WTC11 (cell line): ENCODE results near the gene PIF1. TPM values are rescaled to one million over a fixed set of nuclear protein-coding genes. Genes with fewer than 3 reads are reported as not detected.

Source experiments
- ATAC-seq: fragments of 200-7000 bp; cut with Tn5 transposase; 2 replicates; pipeline ENCODE4 v1.10.0; 2021; ENCODE audit warnings: mild to moderate bottlenecking, moderate library complexity
- CTCF ChIA-PET: fragments of 300-600 bp; sonication (Branson Sonifier 250); formaldehyde crosslinking; loops from one replicate; lab custom pipeline; 2021; ENCODE audit warnings: antibody characterized with exemption; lab: Charles Lee
- POLR2A ChIA-PET: fragments of 350-600 bp; sonication (Branson Sonifier 250); formaldehyde crosslinking; loops from one replicate; lab custom pipeline; 2021; ENCODE audit warnings: antibody characterized with exemption; lab: Charles Lee
- DNase-seq: peaks from one replicate; pipeline ENCODE4 v3.0.0; 2021; ENCODE audit warnings: low spot score
- H3K27ac Mint-ChIP-seq: 2 replicates; pipeline ENCODE4 v1.8.0; 2021; ENCODE audit warnings: mixed read lengths
- H3K27me3 Mint-ChIP-seq: 2 replicates; pipeline ENCODE4 v1.8.0; 2021; ENCODE audit warnings: low read depth, mild to moderate bottlenecking, moderate library complexity, mixed read lengths
- H3K36me3 Mint-ChIP-seq: 2 replicates; pipeline ENCODE4 v1.8.0; 2021; ENCODE audit warnings: mixed read lengths
- H3K4me1 Mint-ChIP-seq: 2 replicates; pipeline ENCODE4 v1.8.0; 2022; ENCODE audit warnings: mixed read lengths
- H3K4me3 Mint-ChIP-seq: 2 replicates; pipeline ENCODE4 v1.8.0; 2021; ENCODE audit warnings: mild to moderate bottlenecking, moderate library complexity, mixed read lengths
- H3K9me3 Mint-ChIP-seq: 2 replicates; pipeline ENCODE4 v1.8.0; 2021; ENCODE audit warnings: mixed read lengths
- CBFB ChIP-seq: sonication (generic); formaldehyde crosslinking; IDR thresholded peaks from 2 replicates; pipeline ENCODE4 v1.8.1; 2022; ENCODE audit warnings: mild to moderate bottlenecking, low read depth, missing genetic modification reagents
- EMX1 ChIP-seq: fragments of 250-450 bp; sonication (Bioruptor Pico); IDR thresholded peaks from 2 replicates; pipeline ENCODE4 v1.8.0; 2021; ENCODE audit warnings: mild to moderate bottlenecking
- ETV6 ChIP-seq: sonication (generic); formaldehyde crosslinking; IDR thresholded peaks from 2 replicates; pipeline ENCODE4 v1.8.1; 2022; ENCODE audit warnings: mild to moderate bottlenecking, missing genetic modification reagents
- FOXK1 ChIP-seq: sonication (generic); formaldehyde crosslinking; IDR thresholded peaks from 2 replicates; pipeline ENCODE4 v1.8.0; 2022; ENCODE audit warnings: mild to moderate bottlenecking, moderate library complexity, missing genetic modification reagents
- FOXP1 ChIP-seq: sonication (generic); formaldehyde crosslinking; IDR thresholded peaks from 2 replicates; pipeline ENCODE4 v1.8.0; 2022; ENCODE audit warnings: missing genetic modification reagents, mild to moderate bottlenecking, moderate library complexity, borderline replicate concordance
- JUN ChIP-seq: sonication (generic); formaldehyde crosslinking; IDR thresholded peaks from 2 replicates; pipeline ENCODE4 v1.8.0; 2023; ENCODE audit warnings: mild to moderate bottlenecking, missing genetic modification reagents
- NFATC4 ChIP-seq: fragments of 250-450 bp; sonication (Bioruptor Pico); IDR thresholded peaks from 2 replicates; pipeline ENCODE4 v1.9.0; 2021; ENCODE audit warnings: mild to moderate bottlenecking
- NR2C2 ChIP-seq: sonication (generic); formaldehyde crosslinking; IDR thresholded peaks from 2 replicates; pipeline ENCODE4 v1.8.0; 2022; ENCODE audit warnings: mild to moderate bottlenecking, missing genetic modification reagents
- PRDM15 ChIP-seq: sonication (generic); formaldehyde crosslinking; IDR thresholded peaks from 2 replicates; pipeline ENCODE4 v1.8.0; 2022; ENCODE audit warnings: missing genetic modification reagents
- RELA ChIP-seq: sonication (generic); formaldehyde crosslinking; IDR thresholded peaks from 2 replicates; pipeline ENCODE4 v1.8.1; 2022; ENCODE audit warnings: missing genetic modification reagents, mild to moderate bottlenecking, borderline replicate concordance
- ZMAT4 ChIP-seq: fragments of 250-450 bp; sonication (Bioruptor Pico); IDR thresholded peaks from 2 replicates; pipeline ENCODE4 v1.9.0; 2021; ENCODE audit warnings: mild to moderate bottlenecking
- ZNF138 ChIP-seq: sonication (generic); formaldehyde crosslinking; conservative IDR thresholded peaks from 2 replicates; pipeline ENCODE4 v1.8.1; 2022; ENCODE audit warnings: mild to moderate bottlenecking, moderate library complexity, missing genetic modification reagents
- ZNF317 ChIP-seq: sonication (generic); formaldehyde crosslinking; IDR thresholded peaks from 2 replicates; pipeline ENCODE4 v1.8.1; 2023; ENCODE audit warnings: low read depth, mild to moderate bottlenecking, moderate library complexity, missing genetic modification reagents, borderline replicate concordance
- total RNA-seq: library from RNA; stranded (reverse); gene quantifications from 3 replicates; pipeline ENCODE4 v1.2.3, GENCODE V29; 2021
- TF ChIP-seq, protein P1 (sequence below): sonication (generic); formaldehyde crosslinking; IDR thresholded peaks from 2 replicates; pipeline ENCODE4 v1.8.1; 2023; ENCODE audit warnings: mild to moderate bottlenecking, missing genetic modification reagents, borderline replicate concordance

Gene PIF1
- total RNA-seq, 1 experiment from 2014 or later, result 249 TPM

GRCh38 chr15:64862408-64862807, 37.0 kb upstream of the PIF1 start:
- no peak overlapping the region; the same call in 1 of the 2 replicates for H3K27ac Mint-ChIP-seq
- DNase-seq, result no peak
- CTCF ChIA-PET, result interaction anchor here (1.1 to 2.2 kb wide), 7 partner anchors 22 to 52 kb away, joined by 3 to 10 read pairs (median 4); no protein-coding TSS in a partner anchor

DNA sequence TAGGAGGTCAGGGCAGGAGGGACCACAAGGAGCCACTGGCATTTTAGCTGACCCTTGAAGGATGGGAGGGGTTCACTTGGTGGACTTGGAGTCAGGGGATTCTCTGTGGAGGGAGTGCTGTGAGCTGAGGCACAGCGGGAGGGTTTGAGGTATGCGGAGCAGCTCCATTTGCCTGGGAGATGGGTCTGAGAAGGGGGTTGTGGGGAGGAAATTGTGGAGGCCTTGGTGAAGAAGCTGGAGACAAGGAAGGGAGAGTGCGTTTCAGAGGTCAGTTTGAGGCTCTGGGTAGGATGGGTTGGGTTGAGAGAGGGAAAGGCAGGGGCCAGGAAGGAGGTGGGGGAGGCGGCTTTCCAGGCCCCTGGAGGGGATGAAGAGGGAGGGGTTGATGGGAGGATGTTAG, 36.5 kb upstream of the PIF1 start:
- no peaks in the 10 kb centered on the region for H3K27me3 Mint-ChIP-seq
- H3K9me3 Mint-ChIP-seq, result no peaks in the 10 kb centered on the region
- CTCF ChIA-PET, result interaction anchor here (0.7 to 2.2 kb wide), 9 partner anchors 14 to 52 kb away, joined by 3 to 10 read pairs (median 4); no protein-coding TSS in a partner anchor
- ATAC-seq, result peak; percentile 13
- H3K36me3 Mint-ChIP-seq, result peaks cover 35% of the 10 kb centered on the region
- TF ChIP-seq FOXK1 (no peak), CBFB (CRISPR knock-in tag) (no peak), NFATC4 (no peak), ETV6 (no peak), ZMAT4 (CRISPR knock-in tag) (no peak), JUN (CRISPR knock-in tag) (no peak), EMX1 (no peak)
- TF ChIP-seq, protein P1, sequence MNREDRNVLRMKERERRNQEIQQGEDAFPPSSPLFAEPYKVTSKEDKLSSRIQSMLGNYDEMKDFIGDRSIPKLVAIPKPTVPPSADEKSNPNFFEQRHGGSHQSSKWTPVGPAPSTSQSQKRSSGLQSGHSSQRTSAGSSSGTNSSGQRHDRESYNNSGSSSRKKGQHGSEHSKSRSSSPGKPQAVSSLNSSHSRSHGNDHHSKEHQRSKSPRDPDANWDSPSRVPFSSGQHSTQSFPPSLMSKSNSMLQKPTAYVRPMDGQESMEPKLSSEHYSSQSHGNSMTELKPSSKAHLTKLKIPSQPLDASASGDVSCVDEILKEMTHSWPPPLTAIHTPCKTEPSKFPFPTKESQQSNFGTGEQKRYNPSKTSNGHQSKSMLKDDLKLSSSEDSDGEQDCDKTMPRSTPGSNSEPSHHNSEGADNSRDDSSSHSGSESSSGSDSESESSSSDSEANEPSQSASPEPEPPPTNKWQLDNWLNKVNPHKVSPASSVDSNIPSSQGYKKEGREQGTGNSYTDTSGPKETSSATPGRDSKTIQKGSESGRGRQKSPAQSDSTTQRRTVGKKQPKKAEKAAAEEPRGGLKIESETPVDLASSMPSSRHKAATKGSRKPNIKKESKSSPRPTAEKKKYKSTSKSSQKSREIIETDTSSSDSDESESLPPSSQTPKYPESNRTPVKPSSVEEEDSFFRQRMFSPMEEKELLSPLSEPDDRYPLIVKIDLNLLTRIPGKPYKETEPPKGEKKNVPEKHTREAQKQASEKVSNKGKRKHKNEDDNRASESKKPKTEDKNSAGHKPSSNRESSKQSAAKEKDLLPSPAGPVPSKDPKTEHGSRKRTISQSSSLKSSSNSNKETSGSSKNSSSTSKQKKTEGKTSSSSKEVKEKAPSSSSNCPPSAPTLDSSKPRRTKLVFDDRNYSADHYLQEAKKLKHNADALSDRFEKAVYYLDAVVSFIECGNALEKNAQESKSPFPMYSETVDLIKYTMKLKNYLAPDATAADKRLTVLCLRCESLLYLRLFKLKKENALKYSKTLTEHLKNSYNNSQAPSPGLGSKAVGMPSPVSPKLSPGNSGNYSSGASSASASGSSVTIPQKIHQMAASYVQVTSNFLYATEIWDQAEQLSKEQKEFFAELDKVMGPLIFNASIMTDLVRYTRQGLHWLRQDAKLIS (CRISPR knock-in tag), result no peak
- H3K4me3 Mint-ChIP-seq, result no peak overlapping the region
- DNase-seq, result no peak
- POLR2A ChIA-PET, result interaction anchor here (1.5 kb wide), 1 partner anchor 11 kb away, joined by 5 read pairs; no protein-coding TSS in a partner anchor
- H3K4me1 Mint-ChIP-seq, result peaks cover 53% of the 10 kb centered on the region
- H3K27ac Mint-ChIP-seq, result peak overlapping the region; percentile 59

More at GRCh38 chr15:64862408-64862807, 37.0 kb upstream of the PIF1 start:
- Mint-ChIP-seq H3K36me3 (peaks cover 33% of the 10 kb centered on the region), H3K4me1 (peaks cover 52% of the 10 kb centered on the region), H3K27me3 (no peaks in the 10 kb centered on the region), H3K4me3 (no peak overlapping the region), H3K9me3 (no peaks in the 10 kb centered on the region)
- POLR2A ChIA-PET, result interaction anchor here (1.5 kb wide), 1 partner anchor 11 kb away, joined by 5 read pairs; no protein-coding TSS in a partner anchor
- ATAC-seq, result no peak
- TF ChIP-seq FOXP1 (CRISPR knock-in tag) (no peak), NR2C2 (CRISPR knock-in tag) (no peak), ZNF317 (CRISPR knock-in tag) (no peak), ZNF138 (CRISPR knock-in tag) (no peak)

GRCh38 chr15:64861331-64861730, 35.9 kb upstream of the PIF1 start:
- ATAC-seq (no peak), DNase-seq (no peak)
- TF ChIP-seq RELA (CRISPR knock-in tag) (no peak), PRDM15 (peak; percentile 41; the same call in 1 of the 2 replicates)
- POLR2A ChIA-PET, result interaction anchor here (1.5 kb wide), 1 partner anchor 10 kb away, joined by 5 read pairs; no protein-coding TSS in a partner anchor
- CTCF ChIA-PET, result interaction anchor here (0.7 to 1.9 kb wide), 8 partner anchors 14 to 51 kb away, joined by 3 to 8 read pairs (median 4); no protein-coding TSS in a partner anchor
- Mint-ChIP-seq H3K9me3 (no peaks in the 10 kb centered on the region), H3K4me3 (no peak overlapping the region), H3K4me1 (peaks cover 52% of the 10 kb centered on the region), H3K27ac (no peak overlapping the region; the same call in 1 of the 2 replicates), H3K36me3 (peaks cover 35% of the 10 kb centered on the region), H3K27me3 (no peaks in the 10 kb centered on the region)
